Measurements from ENCODE around the gene ZNF316.

ZNF316 gene

GRCh38 chr7:6654113-6654841 is 17.2 kb downstream of the ZNF316 start:
- DNase-seq, result no peak
- Histone ChIP-seq H3K4me1 (ENCODE audit: control insufficient read depth, low read depth, low read length) (no peaks in the 10 kb centered on the region), H2BK15ac (replicated peaks; ENCODE audit: low read depth) (no peak overlapping the region), H3K4me3 (ENCODE audit: low read length) (no peak overlapping the region), H4K5ac (ENCODE audit: low read length) (no peak overlapping the region), H3K23ac (ENCODE audit: low read length) (no peak overlapping the region), H3K4me2 (ENCODE audit: low read length) (no peak overlapping the region), H3K9ac (ENCODE audit: low read length) (no peak overlapping the region), H2AK5ac (ENCODE audit: low read length) (no peak overlapping the region), H3K36me3 (ENCODE audit: control insufficient read depth, insufficient read depth, low read length) (peaks cover 4% of the 10 kb centered on the region), H3K56ac (ENCODE audit: low read length) (no peak overlapping the region), H3K18ac (ENCODE audit: low read length) (no peak overlapping the region), H4K8ac (ENCODE audit: low read depth, low read length) (no peak overlapping the region), H3K79me1 (ENCODE audit: low read length) (no peaks in the 10 kb centered on the region), H3K27me3 (ENCODE audit: insufficient read depth, low read length, poor library complexity) (no peaks in the 10 kb centered on the region), H2BK5ac (ENCODE audit: low read length) (no peak overlapping the region), H3K27ac (ENCODE audit: low read depth, low read length) (no peak overlapping the region), H3K4ac (ENCODE audit: low read depth, low read length) (no peak overlapping the region), H2BK120ac (ENCODE audit: low read depth, low read length) (no peak overlapping the region), H3K79me2 (ENCODE audit: control insufficient read depth, insufficient read depth, low read length) (no peaks in the 10 kb centered on the region)
- no CpG with 5 or more reads among the region's 94 CpGs for WGBS (ENCODE audit: extremely low coverage, insufficient coverage, low lambda C conversion rate)

DNA sequence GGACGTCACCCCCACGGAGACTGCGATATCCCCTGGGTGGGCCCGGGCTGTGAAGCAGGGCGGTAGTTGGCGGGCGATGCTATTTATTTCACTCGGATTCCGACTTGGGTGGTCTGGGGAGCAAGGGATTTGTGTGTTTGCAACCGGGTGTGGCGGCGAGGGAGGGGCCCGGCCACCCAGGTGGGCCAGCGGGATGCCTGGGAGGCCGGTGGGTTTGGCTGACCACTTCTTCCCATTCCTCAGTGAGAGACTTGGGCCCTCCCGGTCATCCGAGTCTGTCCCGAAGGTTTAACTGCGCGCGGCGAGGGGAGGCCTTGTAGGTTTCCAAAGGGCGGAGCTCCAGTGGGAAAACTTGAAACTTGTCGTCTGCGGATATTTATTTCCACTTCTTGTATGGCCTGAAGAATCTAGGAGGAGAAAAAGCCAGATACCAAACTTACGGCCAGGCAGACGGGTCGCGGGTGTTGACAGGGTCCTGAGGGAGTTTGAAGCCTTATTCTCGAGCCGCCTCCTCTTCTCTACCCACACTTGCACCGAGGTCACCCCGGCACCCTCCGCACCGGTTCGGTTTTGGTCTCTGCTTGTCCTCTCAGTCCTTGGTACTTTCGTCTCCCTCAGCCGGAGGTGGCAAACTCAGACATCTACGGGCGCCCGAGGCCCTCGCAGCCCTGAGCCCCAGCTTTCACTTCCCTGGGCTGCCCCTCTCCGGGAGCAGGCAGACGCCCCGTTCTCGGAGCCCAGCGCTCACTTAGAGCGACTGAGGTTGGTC is 17.9 kb downstream of the ZNF316 start:
- Histone ChIP-seq H2BK15ac (replicated peaks; ENCODE audit: low read depth) (no peak overlapping the region), H3K4ac (ENCODE audit: low read depth, low read length) (no peak overlapping the region), H3K4me1 (ENCODE audit: control insufficient read depth, low read depth, low read length) (no peaks in the 10 kb centered on the region), H3K79me1 (ENCODE audit: low read length) (no peaks in the 10 kb centered on the region), H3K9ac (ENCODE audit: low read length) (no peak overlapping the region), H3K27ac (ENCODE audit: low read depth, low read length) (no peak overlapping the region), H3K56ac (ENCODE audit: low read length) (no peak overlapping the region), H3K27me3 (ENCODE audit: insufficient read depth, low read length, poor library complexity) (no peaks in the 10 kb centered on the region), H3K4me2 (ENCODE audit: low read length) (no peak overlapping the region), H2AK5ac (ENCODE audit: low read length) (no peak overlapping the region), H2BK5ac (ENCODE audit: low read length) (no peak overlapping the region), H3K79me2 (ENCODE audit: control insufficient read depth, insufficient read depth, low read length) (no peaks in the 10 kb centered on the region), H3K23ac (ENCODE audit: low read length) (no peak overlapping the region), H2BK120ac (ENCODE audit: low read depth, low read length) (no peak overlapping the region), H3K36me3 (ENCODE audit: control insufficient read depth, insufficient read depth, low read length) (peaks cover 4% of the 10 kb centered on the region), H3K4me3 (ENCODE audit: low read length) (no peak overlapping the region), H3K18ac (ENCODE audit: low read length) (no peak overlapping the region), H4K5ac (ENCODE audit: low read length) (no peak overlapping the region), H4K8ac (ENCODE audit: low read depth, low read length) (no peak overlapping the region)
- DNase-seq, result no peak
- WGBS (ENCODE audit: extremely low coverage, insufficient coverage, low lambda C conversion rate), result no CpG with 5 or more reads among the region's 48 CpGs

- Histone ChIP-seq H2BK5ac (ENCODE audit: low read length) (no peak overlapping the region), H3K4me1 (ENCODE audit: control insufficient read depth, low read depth, low read length) (no peaks in the 10 kb centered on the region), H3K36me3 (ENCODE audit: control insufficient read depth, insufficient read depth, low read length) (peaks cover 4% of the 10 kb centered on the region), H3K4me3 (ENCODE audit: low read length) (no peak overlapping the region), H3K18ac (ENCODE audit: low read length) (no peak overlapping the region), H2AK5ac (ENCODE audit: low read length) (no peak overlapping the region), H4K8ac (ENCODE audit: low read depth, low read length) (no peak overlapping the region), H3K27me3 (ENCODE audit: insufficient read depth, low read length, poor library complexity) (no peaks in the 10 kb centered on the region), H3K4ac (ENCODE audit: low read depth, low read length) (no peak overlapping the region), H3K4me2 (ENCODE audit: low read length) (no peak overlapping the region), H3K23ac (ENCODE audit: low read length) (no peak overlapping the region), H4K5ac (ENCODE audit: low read length) (no peak overlapping the region), H3K27ac (ENCODE audit: low read depth, low read length) (no peak overlapping the region), H3K79me2 (ENCODE audit: control insufficient read depth, insufficient read depth, low read length) (no peaks in the 10 kb centered on the region), H3K56ac (ENCODE audit: low read length) (no peak overlapping the region), H3K79me1 (ENCODE audit: low read length) (no peaks in the 10 kb centered on the region), H3K9ac (ENCODE audit: low read length) (no peak overlapping the region), H2BK15ac (replicated peaks; ENCODE audit: low read depth) (no peak overlapping the region), H2BK120ac (ENCODE audit: low read depth, low read length) (no peak overlapping the region)
- DNase-seq, result no peak
- no CpG with 5 or more reads among the region's 17 CpGs for WGBS (ENCODE audit: extremely low coverage, insufficient coverage, low lambda C conversion rate)
Measured at GRCh38 chr7:6655636-6656385, 18.7 kb downstream of the ZNF316 start.

DNA sequence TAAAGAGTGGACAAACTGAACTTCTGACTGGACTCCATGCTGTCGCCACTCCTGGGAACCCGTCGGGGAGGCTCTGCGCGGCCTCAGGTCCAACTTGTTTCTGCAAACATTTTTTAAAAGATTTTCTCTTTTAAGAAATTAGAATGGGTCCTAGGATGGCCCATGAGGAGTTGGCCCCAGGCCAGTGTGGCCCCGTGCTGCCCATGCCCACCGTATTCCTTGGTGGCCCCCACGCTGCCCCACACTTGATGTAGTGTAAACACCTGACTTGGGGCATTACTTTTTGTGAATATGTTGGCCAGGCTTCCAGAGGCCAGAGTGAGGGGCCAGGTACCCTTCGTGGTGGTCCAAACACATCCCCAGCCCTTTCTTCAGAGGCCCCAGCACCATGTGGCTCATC is 19.3 kb downstream of the ZNF316 start:
- no peak overlapping the region for H3K18ac ChIP-seq (ENCODE audit: low read length)
- H3K23ac ChIP-seq (ENCODE audit: low read length), result no peak overlapping the region
- no peak overlapping the region for H4K5ac ChIP-seq (ENCODE audit: low read length)
- no peaks in the 10 kb centered on the region for H3K79me2 ChIP-seq (ENCODE audit: control insufficient read depth, insufficient read depth, low read length)
- H2AK5ac ChIP-seq (ENCODE audit: low read length), result no peak overlapping the region
- no peak overlapping the region for H2BK120ac ChIP-seq (ENCODE audit: low read depth, low read length)
- H3K27me3 ChIP-seq (ENCODE audit: insufficient read depth, low read length, poor library complexity), result no peaks in the 10 kb centered on the region
- H4K8ac ChIP-seq (ENCODE audit: low read depth, low read length), result no peak overlapping the region
- no peak overlapping the region for H3K56ac ChIP-seq (ENCODE audit: low read length)
- H3K9ac ChIP-seq (ENCODE audit: low read length), result no peak overlapping the region
- peaks cover 4% of the 10 kb centered on the region for H3K36me3 ChIP-seq (ENCODE audit: control insufficient read depth, insufficient read depth, low read length)
- no peak overlapping the region for H2BK15ac ChIP-seq (replicated peaks; ENCODE audit: low read depth)
- no CpG with 5 or more reads among the region's 9 CpGs for WGBS (ENCODE audit: extremely low coverage, insufficient coverage, low lambda C conversion rate)
- H3K4me3 ChIP-seq (ENCODE audit: low read length), result no peak overlapping the region
- no peak for DNase-seq
- H3K4ac ChIP-seq (ENCODE audit: low read depth, low read length), result no peak overlapping the region
- H2BK5ac ChIP-seq (ENCODE audit: low read length), result no peak overlapping the region
- H3K79me1 ChIP-seq (ENCODE audit: low read length), result no peaks in the 10 kb centered on the region
- H3K4me2 ChIP-seq (ENCODE audit: low read length), result no peak overlapping the region
- no peaks in the 10 kb centered on the region for H3K4me1 ChIP-seq (ENCODE audit: control insufficient read depth, low read depth, low read length)
- H3K27ac ChIP-seq (ENCODE audit: low read depth, low read length), result no peak overlapping the region

DNA sequence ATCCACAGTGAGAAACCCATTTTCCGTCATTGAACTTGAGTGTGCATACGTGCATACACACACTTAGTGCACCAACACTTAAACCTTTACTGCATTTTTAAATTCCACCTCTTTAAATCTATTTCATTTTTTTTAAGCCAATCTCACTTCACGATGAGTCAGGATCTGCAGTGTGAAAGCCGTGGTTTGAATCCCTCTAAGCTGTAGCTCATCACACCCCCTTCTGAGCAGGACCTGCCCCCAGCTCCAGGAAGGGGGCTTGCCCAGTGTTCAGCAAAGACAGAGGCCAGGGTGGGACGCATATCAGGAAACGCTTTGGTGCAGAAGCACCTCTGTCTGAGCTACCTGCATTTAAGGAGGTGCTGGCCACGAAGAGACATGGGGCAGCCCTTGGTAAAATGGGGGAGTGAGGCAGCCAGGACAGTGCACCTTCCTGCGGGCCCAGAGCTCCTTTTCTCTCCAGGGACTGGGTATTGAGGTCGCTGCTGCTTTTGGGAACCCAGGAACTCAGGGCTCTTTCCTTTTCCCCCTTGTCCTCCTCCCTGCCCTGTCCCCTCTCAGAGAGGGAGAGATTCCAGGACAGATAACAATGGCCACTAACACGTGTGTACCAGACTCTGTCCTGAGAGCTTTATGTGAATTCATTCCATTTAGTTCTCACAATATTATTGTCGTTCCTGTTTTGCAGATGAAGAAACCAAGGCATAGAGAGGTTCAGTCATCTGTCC is 21.7 kb downstream of the ZNF316 start:
- Histone ChIP-seq H3K23ac (ENCODE audit: low read length) (no peak overlapping the region), H3K27ac (ENCODE audit: low read depth, low read length) (no peak overlapping the region), H3K4ac (ENCODE audit: low read depth, low read length) (no peak overlapping the region), H3K9ac (ENCODE audit: low read length) (no peak overlapping the region), H3K79me2 (ENCODE audit: control insufficient read depth, insufficient read depth, low read length) (no peaks in the 10 kb centered on the region), H2AK5ac (ENCODE audit: low read length) (no peak overlapping the region), H4K8ac (ENCODE audit: low read depth, low read length) (no peak overlapping the region), H3K4me1 (ENCODE audit: control insufficient read depth, low read depth, low read length) (no peaks in the 10 kb centered on the region), H3K4me3 (ENCODE audit: low read length) (no peak overlapping the region), H3K36me3 (ENCODE audit: control insufficient read depth, insufficient read depth, low read length) (no peaks in the 10 kb centered on the region), H2BK5ac (ENCODE audit: low read length) (no peak overlapping the region), H3K27me3 (ENCODE audit: insufficient read depth, low read length, poor library complexity) (no peaks in the 10 kb centered on the region), H3K4me2 (ENCODE audit: low read length) (no peak overlapping the region), H2BK120ac (ENCODE audit: low read depth, low read length) (no peak overlapping the region), H3K79me1 (ENCODE audit: low read length) (no peaks in the 10 kb centered on the region), H3K18ac (ENCODE audit: low read length) (no peak overlapping the region), H3K56ac (ENCODE audit: low read length) (no peak overlapping the region), H2BK15ac (replicated peaks; ENCODE audit: low read depth) (no peak overlapping the region), H4K5ac (ENCODE audit: low read length) (no peak overlapping the region)
- DNase-seq, result no peak
- no CpG with 5 or more reads among the region's 11 CpGs for WGBS (ENCODE audit: extremely low coverage, insufficient coverage, low lambda C conversion rate)
